8988T (cell line): ENCODE results near the gene RAD51B.

Source experiments
- DNase-seq: peaks from one replicate; pipeline ENCODE4 v3.0.0; 2011

The RAD51B gene

GRCh38 chr14:68551045-68551683 is 731.6 kb downstream of the RAD51B start:
- no peak for DNase-seq

DNA sequence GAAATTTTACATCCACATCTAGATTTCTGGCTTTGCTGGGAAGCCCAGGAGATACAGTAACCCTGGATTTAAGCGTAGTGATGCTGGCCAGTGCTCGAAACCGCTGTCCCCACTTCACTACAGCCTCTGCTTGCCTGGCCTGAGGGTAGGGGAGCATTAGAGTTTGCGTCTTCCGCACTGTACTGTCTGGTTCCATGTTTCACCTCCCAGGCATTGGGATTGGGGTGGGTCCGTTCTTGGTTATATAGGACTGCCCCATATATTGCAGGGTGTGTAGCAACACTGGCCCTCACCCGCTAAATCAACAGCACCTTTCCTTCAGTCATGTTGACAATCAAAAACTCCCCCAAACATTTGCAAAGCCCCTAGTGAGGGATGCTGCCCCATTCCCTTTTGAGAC is 732.5 kb downstream of the RAD51B start:
- DNase-seq: no peak

GRCh38 chr14:68552602-68553001 is 733.0 kb downstream of the RAD51B start:
- DNase-seq: no peak

DNA sequence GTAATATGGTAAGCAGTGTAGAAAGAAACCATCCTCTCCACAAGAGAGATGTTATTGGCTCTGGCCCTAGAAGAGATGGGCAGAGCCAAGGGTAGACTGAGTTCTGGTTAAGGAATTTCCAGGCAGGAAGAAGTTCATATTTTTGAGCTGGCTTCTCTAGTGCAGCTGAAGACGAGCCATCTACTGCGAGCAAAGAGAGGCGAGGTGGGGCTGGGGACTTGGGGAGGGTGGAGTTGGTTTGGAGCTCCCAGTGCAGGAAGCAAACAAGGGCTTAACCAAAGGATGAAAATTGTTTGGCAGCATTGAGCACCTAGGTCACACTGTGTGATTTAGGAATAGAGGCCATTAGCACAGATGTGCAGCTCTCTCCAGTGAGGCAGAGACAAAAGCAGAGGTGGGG is 733.7 kb downstream of the RAD51B start:
- no peak for DNase-seq

DNA sequence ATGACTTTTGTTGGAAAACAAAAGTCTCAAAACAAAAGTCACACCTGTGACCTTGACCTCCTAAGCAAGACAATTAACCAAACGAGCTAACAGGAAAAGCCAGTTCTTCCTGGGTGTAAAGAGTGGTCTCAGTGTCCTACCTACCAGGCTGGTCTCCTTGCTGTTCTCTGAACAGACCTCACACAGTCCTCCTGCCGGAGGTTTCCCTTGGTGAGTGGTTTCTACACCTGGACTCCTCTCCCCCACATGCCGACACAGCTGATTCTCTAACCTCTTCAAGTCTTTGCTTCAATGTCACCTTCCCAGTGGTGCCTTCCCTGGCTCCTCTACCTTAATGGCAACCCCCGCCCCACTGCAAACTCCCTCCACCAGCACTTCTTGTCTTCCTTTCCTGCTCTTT is 734.7 kb downstream of the RAD51B start:
- no peak for DNase-seq

DNA sequence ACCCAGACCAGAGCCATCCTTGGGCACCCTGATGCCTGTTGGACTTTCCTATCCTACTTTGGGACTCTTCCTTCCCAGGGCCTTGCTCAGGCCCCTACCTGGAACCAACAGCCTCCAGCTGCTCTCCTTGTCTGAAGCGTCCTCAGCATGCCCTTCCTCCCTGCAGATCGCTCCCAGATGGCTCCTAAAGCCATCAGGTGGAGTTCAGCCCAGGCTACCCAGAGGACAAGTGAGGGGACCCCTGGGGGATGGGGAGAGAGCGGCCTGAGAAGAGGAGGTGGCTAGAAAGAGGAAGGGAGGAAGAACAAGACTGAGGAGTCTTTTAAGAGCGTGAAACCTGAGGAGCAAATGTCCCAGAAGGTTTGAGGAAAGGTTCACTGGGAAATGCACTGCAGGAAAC is 736.7 kb downstream of the RAD51B start:
- no peak for DNase-seq

DNA sequence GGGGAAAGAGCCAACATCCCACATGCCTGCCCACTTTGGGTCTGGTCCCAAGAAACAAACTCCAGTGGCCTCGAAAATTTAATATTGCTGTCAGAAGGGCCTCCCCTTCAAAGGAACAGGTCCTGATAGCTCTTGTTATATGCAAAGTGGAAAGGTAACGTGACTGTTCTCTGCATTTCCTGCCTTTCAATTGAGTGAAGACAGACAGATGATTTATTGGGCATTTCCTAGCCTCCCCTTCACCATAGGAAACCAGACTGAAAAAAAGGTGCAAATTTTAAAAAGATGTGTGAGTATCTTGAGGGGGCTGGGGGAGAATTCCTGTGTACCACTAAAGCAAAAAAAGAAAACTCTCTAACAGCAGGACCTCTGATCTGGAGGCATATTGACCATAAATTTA is 738.1 kb downstream of the RAD51B start:
- DNase-seq: no peak

- no peak for DNase-seq
These were observed 738.5 kb downstream of the RAD51B start for GRCh38 chr14:68558096-68558495.

- DNase-seq: no peak
These were observed 740.4 kb downstream of the RAD51B start for GRCh38 chr14:68559949-68560348.

DNA sequence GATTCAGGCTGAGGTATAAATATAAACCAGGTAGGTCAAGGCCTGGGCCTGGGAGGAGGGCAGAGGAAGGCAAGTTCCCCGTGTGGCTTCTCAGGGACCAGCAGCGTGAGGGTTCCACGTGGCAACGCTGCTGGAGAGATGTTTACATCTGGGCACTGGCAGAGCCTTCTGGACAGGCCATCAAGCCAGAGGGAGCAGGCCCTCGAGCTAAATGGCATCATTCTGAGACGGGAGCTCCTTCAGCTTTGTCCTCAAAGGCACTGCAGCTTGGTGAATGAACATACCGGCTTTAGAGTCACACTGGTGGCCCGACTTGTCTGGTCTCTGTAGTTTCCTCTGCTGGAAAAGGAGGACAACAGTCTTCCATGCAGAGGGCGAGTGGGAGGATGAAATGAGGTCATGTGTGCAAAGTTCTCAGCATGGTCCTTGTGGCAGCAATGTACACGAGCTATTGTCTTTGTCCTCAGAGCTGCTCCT is 742.0 kb downstream of the RAD51B start:
- no peak for DNase-seq

- no peak for DNase-seq
These were observed 743.3 kb downstream of the RAD51B start for GRCh38 chr14:68562911-68563250.

GRCh38 chr14:68563251-68564131 is 743.9 kb downstream of the RAD51B start:
- DNase-seq: no peak

GRCh38 chr14:68564191-68564825 is 744.7 kb downstream of the RAD51B start:
- no peak for DNase-seq

DNA sequence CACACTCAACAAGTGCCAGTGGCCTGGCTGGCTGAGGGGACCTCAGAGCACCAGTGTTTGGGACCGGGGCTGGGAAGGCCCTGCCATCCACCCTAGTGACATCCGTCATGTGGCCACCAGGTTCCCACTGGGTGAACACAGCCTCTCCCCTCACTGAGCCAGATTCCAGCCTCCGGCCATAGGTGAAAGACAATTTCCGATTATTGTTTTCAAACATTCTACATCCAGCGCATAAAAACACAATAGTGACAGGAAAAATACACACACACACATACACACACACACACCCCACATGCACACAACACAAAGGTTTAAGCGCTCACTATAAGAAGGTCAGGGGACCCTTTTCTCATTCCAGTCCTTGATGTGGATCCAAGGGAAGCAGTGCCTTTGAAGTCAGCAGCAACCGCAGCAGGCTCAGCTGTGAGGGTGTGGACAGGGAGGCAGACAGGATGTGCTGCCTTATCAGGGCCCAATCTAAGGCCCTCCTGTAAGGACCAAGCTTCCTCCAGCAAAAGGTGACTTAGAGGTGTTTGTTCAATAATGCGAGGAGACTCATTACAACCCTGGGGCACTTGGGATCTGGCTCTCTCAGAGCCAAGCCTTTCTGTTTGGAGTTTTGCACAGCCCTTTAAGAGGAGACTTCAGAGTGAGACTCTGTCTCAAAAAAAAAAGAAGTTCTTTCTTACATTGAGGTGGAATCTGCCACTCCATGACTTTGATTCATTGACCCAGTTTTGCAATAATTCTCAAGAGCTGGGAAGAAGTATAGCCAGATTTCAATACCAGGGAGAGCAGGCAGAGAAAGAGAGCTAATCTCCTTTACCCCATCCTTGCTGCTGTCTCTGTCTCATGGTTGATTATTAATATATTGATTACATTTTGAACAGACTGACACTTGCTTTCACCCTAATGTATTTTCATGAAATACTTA is 745.5 kb downstream of the RAD51B start:
- DNase-seq: no peak

DNA sequence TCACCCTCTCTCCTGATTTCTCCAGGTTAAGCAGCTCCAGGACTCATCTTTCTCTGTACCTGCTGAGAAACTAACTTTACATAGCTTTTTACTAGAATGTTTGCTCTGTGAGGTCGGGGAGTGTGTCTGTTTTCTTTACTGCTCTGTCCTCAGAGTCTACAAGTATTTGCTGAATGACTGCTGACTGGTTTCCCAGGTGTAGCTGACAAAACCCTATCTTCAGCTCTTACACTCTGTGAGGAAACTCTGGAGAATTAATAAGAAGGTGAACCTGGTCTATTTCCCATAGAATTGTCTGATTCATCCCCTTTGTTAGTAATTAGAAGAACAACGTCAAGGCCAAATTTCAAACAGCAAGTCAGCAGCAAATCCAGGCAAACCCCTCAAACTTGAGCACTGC is 746.5 kb downstream of the RAD51B start:
- DNase-seq: no peak

DNA sequence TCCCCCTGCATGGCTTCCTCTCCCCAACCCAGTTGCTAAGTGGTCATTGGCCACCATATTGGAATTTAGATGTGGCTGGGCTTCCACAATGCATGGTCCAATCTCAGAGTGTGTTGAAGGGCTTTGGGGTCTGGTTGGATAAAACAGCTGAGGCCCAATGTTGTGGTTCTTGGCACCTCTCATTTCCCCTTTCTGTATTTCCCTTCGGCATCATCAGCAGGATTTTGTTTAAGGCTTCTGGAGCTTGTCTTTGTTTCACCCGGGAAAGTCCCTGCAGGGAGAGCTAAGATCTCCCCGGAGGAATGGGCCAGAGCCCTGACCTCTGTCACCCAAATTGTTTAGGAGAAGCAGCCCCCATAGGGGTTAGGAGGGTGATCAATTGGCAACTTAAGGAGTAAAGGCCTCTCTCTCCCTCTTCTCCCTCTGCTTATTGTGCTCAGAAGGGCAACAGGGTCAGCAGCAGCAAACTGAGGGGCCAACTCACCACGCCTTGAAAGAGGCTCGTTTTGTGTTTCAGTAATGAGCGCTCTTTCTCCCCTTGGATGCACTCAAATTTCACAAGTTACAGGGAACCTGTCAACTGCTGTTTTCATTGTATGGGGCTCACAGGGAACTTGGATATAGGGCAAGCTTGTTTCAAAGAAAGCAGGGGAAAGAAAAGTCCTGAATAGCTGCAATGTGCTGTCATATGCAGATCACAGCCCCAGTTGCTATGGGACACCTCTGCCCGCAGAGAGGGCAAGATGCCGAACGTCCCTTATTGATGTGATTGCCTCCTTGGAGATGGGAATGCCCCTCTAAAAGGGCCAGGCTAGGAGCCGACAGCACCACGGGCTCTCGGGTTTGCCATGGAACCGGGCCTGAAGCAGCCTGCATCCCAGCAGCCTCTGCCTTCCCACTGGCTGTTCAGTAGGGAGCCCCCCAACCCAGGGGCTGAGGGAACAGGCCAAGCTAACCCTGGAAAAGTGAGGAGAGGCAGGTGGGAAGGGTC is 749.6 kb downstream of the RAD51B start:
- DNase-seq: no peak

- no peak for DNase-seq
These were observed 750.4 kb downstream of the RAD51B start for GRCh38 chr14:68569970-68570409.

DNA sequence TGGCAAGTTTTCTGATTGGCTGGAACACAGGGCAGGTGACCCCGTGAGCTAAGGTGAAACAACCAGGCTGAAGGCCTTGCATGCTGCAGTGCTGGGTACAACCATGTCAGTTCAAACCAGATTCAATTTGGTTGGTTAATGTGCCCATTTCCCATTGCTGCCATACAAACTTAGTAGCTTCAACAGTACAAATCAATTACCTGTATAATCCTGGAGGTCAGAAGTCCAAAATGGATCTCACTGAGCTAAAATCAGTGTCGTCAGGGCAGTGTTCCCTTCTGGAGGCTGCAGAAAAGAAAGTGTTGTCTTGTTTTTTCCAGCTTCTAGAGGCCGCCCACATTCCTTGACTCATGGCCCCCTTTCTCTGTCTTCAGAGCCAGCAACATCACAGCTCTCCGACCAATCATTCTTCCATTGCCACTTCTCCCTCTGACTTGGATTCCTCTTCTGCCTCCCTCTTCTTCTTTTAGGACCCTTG is 751.6 kb downstream of the RAD51B start:
- DNase-seq: no peak

GRCh38 chr14:68571928-68572525 is 752.4 kb downstream of the RAD51B start:
- no peak for DNase-seq

DNA sequence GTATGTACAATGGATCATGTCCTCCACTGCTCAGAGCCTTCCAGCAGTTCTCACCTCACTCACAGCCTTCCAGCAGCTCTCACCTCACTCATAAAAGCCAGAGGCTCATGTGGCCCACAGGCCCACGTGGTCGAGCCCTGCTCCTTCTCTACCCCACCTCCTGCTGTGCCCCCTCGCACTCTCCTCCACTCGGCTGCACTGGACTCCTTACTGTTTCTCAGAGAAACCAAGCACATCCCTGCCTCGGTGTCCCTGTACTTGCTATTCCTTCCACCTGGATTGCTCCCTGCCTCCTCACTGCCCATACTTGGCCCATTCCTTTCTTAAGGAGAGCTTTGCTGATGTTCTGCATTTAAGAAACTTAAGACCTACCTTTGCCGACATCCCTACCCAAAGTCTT is 753.5 kb downstream of the RAD51B start:
- no peak for DNase-seq

DNA sequence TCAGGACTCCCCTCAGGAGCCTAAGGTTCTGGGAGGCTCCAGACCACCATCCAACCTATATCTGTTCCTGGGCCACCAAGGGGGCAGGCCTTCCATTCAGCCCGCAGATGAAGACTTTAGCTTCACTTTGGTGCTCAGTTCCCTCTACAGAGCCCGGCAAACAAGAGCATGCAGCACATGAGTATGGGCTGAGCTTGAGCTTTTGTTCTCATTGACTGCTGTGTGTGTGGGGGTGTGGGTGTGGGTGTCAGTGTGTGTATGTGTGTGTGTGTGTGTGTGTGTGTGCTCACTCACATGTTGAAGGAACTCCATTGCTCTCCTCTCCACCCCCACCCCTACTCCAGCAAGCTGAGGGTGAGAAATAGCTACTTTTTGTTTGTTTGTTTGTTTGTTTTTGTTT is 754.1 kb downstream of the RAD51B start:
- no peak for DNase-seq
